K562 (cell line): Measurements from ENCODE around the gene SHBG. TPM values are rescaled to one million over a fixed set of nuclear protein-coding genes. Genes with fewer than 3 reads are reported as not detected.

ENCODE experiments used
- ATAC-seq: fragments of 200-7000 bp; cut with Tn5 transposase; 3 replicates; pipeline ENCODE4 v1.9.1; 2020; ENCODE audit warnings: moderate library complexity
- Bru-seq: library from RNA; stranded (reverse); fragments of 400-500 nt; gene quantifications from one replicate; lab custom pipeline; 2021; lab: Mats Ljungman, UMichigan
- BruChase-seq, 2 experiments: library from RNA; stranded (reverse); fragments of 400-500 nt; gene quantifications; one replicate each; lab custom pipeline; 2021; lab: Mats Ljungman, UMichigan
- BruUV-seq: library from RNA; stranded (reverse); fragments of 400-500 nt; replicated peaks from 2 replicates; lab custom pipeline; 2021; lab: Mats Ljungman, UMichigan
- CTCF ChIA-PET: fragments of 300-600 bp; formaldehyde crosslinking; extraction: SDS; loops from one replicate; lab custom pipeline; 2021; ENCODE audit warnings: low intra/inter-chr PET ratio; lab: Yijun Ruan, JAX
- POLR2A ChIA-PET: fragments of 300-600, 350-650 bp; sonication (Branson Sonifier 250); formaldehyde crosslinking; extraction: SDS; loops from one replicate; lab custom pipeline; 2021; ENCODE audit warnings: antibody characterized with exemption, inconsistent platforms; lab: Yijun Ruan, JAX
- DNase-seq, 4 experiments: peaks; one replicate each; pipeline versions ENCODE4 v3.0.0 to v3.0.0-alpha.2; 2011 to 2018; ENCODE audit warnings: low spot score in 3 of 4, mixed read lengths in 3 of 4; ENCODE audit errors: extremely low read depth in 1 of 4
- FAIRE-seq: peaks from 2 replicates; lab custom pipeline; 2011; peaks lifted over from hg19 to GRCh38; lab: Jason Lieb, UNC
- H2AFZ ChIP-seq: 2 replicates; pipeline ENCODE4 v1.6.0; 2011; ENCODE audit warnings: low read depth, low read length, control low read depth, inconsistent platforms
- H3K27ac ChIP-seq: fragments of 200-600 bp; 3 replicates; pipeline ENCODE4 v1.8.0; 2011; ENCODE audit warnings: low read depth, mild to moderate bottlenecking, control low read depth, inconsistent platforms, low read length, moderate library complexity, mixed read lengths; ENCODE audit errors: extremely low read depth
- H3K27me3 ChIP-seq, 2 experiments: fragments of 300-600 bp in 1 of 2; 2 replicates in 1 of 2; 3 replicates in 1 of 2; pipeline versions ENCODE4 v1.6.0 to v1.8.0; 2011; ENCODE audit warnings: inconsistent platforms in 2 of 2, low read length in 2 of 2, mild to moderate bottlenecking in 1 of 2, mixed read lengths in 1 of 2, moderate library complexity in 1 of 2; ENCODE audit not compliant: control insufficient read depth in 2 of 2, insufficient read depth in 2 of 2
- H3K36me3 ChIP-seq: fragments of 300-600 bp; 3 replicates; pipeline ENCODE4 v1.8.0; 2011; ENCODE audit warnings: mild to moderate bottlenecking, low read length, inconsistent platforms; ENCODE audit not compliant: control insufficient read depth, insufficient read depth
- H3K4me1 ChIP-seq, 2 experiments: fragments of 200-600 bp in 1 of 2; replicated peaks in 1 of 2; 2 replicates in 1 of 2; 3 replicates in 1 of 2; pipeline versions ENCODE4 v1.5.1 to v1.8.0; 2011; ENCODE audit warnings: inconsistent platforms in 2 of 2, low read length in 2 of 2, mild to moderate bottlenecking in 1 of 2, mixed read lengths in 1 of 2, moderate library complexity in 1 of 2; ENCODE audit not compliant: control insufficient read depth in 2 of 2, insufficient read depth in 2 of 2
- H3K4me2 ChIP-seq: 2 replicates; pipeline ENCODE4 v1.6.1; 2011; ENCODE audit warnings: low read length, control low read depth, inconsistent platforms, mixed read lengths; ENCODE audit not compliant: insufficient read depth
- H3K4me3 ChIP-seq: fragments of 200-600 bp; sonication (generic), shearing (Covaris generic); 2 replicates; pipeline ENCODE4 v1.5.1; 2016; ENCODE audit warnings: control low read depth, inconsistent platforms
- H3K79me2 ChIP-seq: fragments of 200-600 bp; 3 replicates; pipeline ENCODE4 v1.8.0; 2011; ENCODE audit warnings: low read length, inconsistent platforms; ENCODE audit not compliant: control insufficient read depth, insufficient read depth
- H3K9ac ChIP-seq, 2 experiments: 2 replicates each; pipeline versions ENCODE4 v1.6.0 to v1.6.1; 2011; ENCODE audit warnings: low read depth in 2 of 2, low read length in 2 of 2, control low read depth in 1 of 2, inconsistent platforms in 1 of 2, mild to moderate bottlenecking in 1 of 2, mixed read lengths in 1 of 2; ENCODE audit not compliant: insufficient read depth in 1 of 2
- H3K9me1 ChIP-seq: one replicate; pipeline ENCODE4 v1.6.0; 2011; ENCODE audit warnings: inconsistent platforms, mild to moderate bottlenecking, low read length, moderate library complexity; ENCODE audit not compliant: control insufficient read depth, insufficient read depth
- H3K9me3 ChIP-seq: replicated peaks from 2 replicates; pipeline ENCODE4 v1.5.1; 2011; ENCODE audit warnings: low read depth, low read length, inconsistent platforms; ENCODE audit not compliant: control insufficient read depth, insufficient read depth
- H4K20me1 ChIP-seq: replicated peaks from 2 replicates; pipeline ENCODE4 v1.6.1; 2011; ENCODE audit warnings: low read length, inconsistent platforms, mixed read lengths; ENCODE audit not compliant: control insufficient read depth, insufficient read depth
- AFF1 ChIP-seq, 2 experiments: fragments of 450-650 bp; IDR thresholded peaks; 2 replicates each; pipeline ENCODE4 v1.6.1; 2018; ENCODE audit warnings: mild to moderate bottlenecking in 2 of 2, low read depth in 1 of 2; ENCODE audit not compliant: partially characterized antibody in 2 of 2
- NR2C1 ChIP-seq, 2 experiments: fragments of 450-650 bp; IDR thresholded peaks; 2 replicates each; pipeline ENCODE4 v1.6.1; 2017; ENCODE audit warnings: mild to moderate bottlenecking in 2 of 2, antibody characterized with exemption in 1 of 2, inconsistent platforms in 1 of 2, missing compliant biosample characterization in 1 of 2, missing genetic modification characterization in 1 of 2
- RBM14 ChIP-seq: fragments of 200-400 bp; formaldehyde crosslinking; IDR thresholded peaks from 2 replicates; pipeline ENCODE4 v1.6.1; 2018; ENCODE audit warnings: low read depth, mild to moderate bottlenecking, low read length, moderate library complexity, borderline replicate concordance; ENCODE audit not compliant: insufficient read depth
- SAFB2 ChIP-seq: fragments of 200-400 bp; formaldehyde crosslinking; IDR thresholded peaks from 2 replicates; pipeline ENCODE4 v1.6.1; 2018; ENCODE audit warnings: borderline replicate concordance, low read length, low read depth, moderate library complexity; ENCODE audit not compliant: severe bottlenecking
- THAP12 ChIP-seq: fragments of 250-450 bp; sonication (Bioruptor Pico); IDR thresholded peaks from 2 replicates; pipeline ENCODE4 v1.9.0; 2021; ENCODE audit warnings: mild to moderate bottlenecking, inconsistent platforms
- U2AF1 ChIP-seq: fragments of 200-400 bp; formaldehyde crosslinking; optimal IDR thresholded peaks from 2 replicates; pipeline ENCODE3; 2017; ENCODE audit warnings: mild to moderate bottlenecking, low read depth, low read length, moderate library complexity
- ZNF511 ChIP-seq: sonication (generic); formaldehyde crosslinking; IDR thresholded peaks from 2 replicates; pipeline ENCODE4 v1.8.0; 2022; ENCODE audit warnings: mild to moderate bottlenecking, missing genetic modification reagents
- WGBS: fragments of 100-300 bp; shearing (Covaris generic); methylation state at CpG from one replicate; pipeline ENCODE4 v1.1.6; 2016; ENCODE audit warnings: low coverage, mixed read lengths; ENCODE audit not compliant: insufficient coverage; ENCODE audit errors: missing lambda C conversion rate; 5-methylcytosine and 5-hydroxymethylcytosine counted together
- in situ Hi-C: fragments of 300-500 bp; cut with MboI; formaldehyde crosslinking; loops from 4 replicates; pipeline ENCODE4 v1.15.0; 2018; ENCODE audit warnings: inconsistent platforms, mixed read lengths
- intact Hi-C: fragments of 100-400 bp; cut with micrococcal nuclease; formaldehyde crosslinking; loops from 2 replicates; pipeline ENCODE4 v1.14.2; 2022
- long read RNA-seq, 3 experiments: library from polyadenylated mRNA in 2 of 3; library from RNA in 1 of 3; unstranded in 2 of 3; stranded (forward) in 1 of 3; transcript quantifications; one replicate each; pipeline ENCODE4 v2.0.0, GENCODE V29; 2019 to 2022
- polyA minus RNA-seq, 3 experiments: library from RNA; depleted of rRNA, polyadenylated mRNA; stranded (reverse); fragments of >200 nt; gene quantifications; 2 replicates each; pipeline ENCODE4 v1.2.3, GENCODE V29; 2011
- polyA plus RNA-seq, 8 experiments: library from polyadenylated mRNA; depleted of rRNA in 4 of 8; stranded (reverse) in 5 of 8; unstranded in 3 of 8; fragments of >200 nt; fragmentation: Nextera tagmentation in 2 of 8; fragmentation: Illumina TruSeq in 1 of 8; extraction: Ambion mirVana in 2 of 8; extraction: Trizol in 1 of 8; gene quantifications; 2 replicates each; pipeline versions ENCODE4 v1.2.1 to v1.2.3, GENCODE V29; 2011 to 2014; ENCODE audit warnings: inconsistent platforms in 1 of 8, missing spikeins in 1 of 8
- total RNA-seq, 7 experiments: library from RNA; depleted of rRNA in 6 of 7; stranded (reverse); fragments of >200 nt in 6 of 7; fragmentation: Illumina TruSeq in 2 of 7; extraction: Trizol in 2 of 7; gene quantifications; 2 replicates each; pipeline versions ENCODE4 v1.2.1 to v1.2.3, GENCODE V29; 2011 to 2021; ENCODE audit warnings: low replicate concordance in 1 of 7

The SHBG gene
- total RNA-seq (2011; cell fraction: chromatin; rRNA removed; ENCODE audit: low replicate concordance) = not detected in 2 replicates
- not detected in 2 replicates for total RNA-seq (2011; cell fraction: nucleolus; rRNA removed)
- not detected in 2 replicates for total RNA-seq (2011; cell fraction: nucleoplasm; rRNA removed)
- total RNA-seq (2014; rRNA removed) (not detected in 2 replicates), total RNA-seq (2014; rRNA removed; fragmentation: Illumina TruSeq; extraction: Trizol) (not detected in 2 replicates), total RNA-seq (2015; rRNA removed; fragmentation: Illumina TruSeq; extraction: Trizol) (not detected in 2 replicates), total RNA-seq (2021) (not detected in 2 replicates), polyA plus RNA-seq (2011; rRNA removed) (not detected in 2 replicates), polyA plus RNA-seq (2014; fragmentation: Illumina TruSeq; extraction: Trizol) (not detected in 2 replicates), polyA plus RNA-seq (2014; fragmentation: Nextera tagmentation; extraction: Ambion mirVana) (not detected), polyA plus RNA-seq (2014; rRNA removed) (not detected in 2 replicates), polyA minus RNA-seq (2011; rRNA and poly(A)+ RNA removed) (0.53 TPM in 1 of 2 replicates, not detected in the other), Bru-seq, nascent RNA (percentile 19 among the genes with signal in this experiment), BruChase-seq, experiment 1, labeled RNA remaining after a 2-hour chase (percentile 11 among the genes with signal in this experiment), BruChase-seq, experiment 2, labeled RNA remaining after a 6-hour chase (percentile 12 among the genes with signal in this experiment)
- not detected in 2 replicates for polyA plus RNA-seq (2011; cell fraction: cytosol; rRNA removed)
- polyA plus RNA-seq (2011; cell fraction: nucleus; rRNA removed) = 0.23 TPM in 1 of 2 replicates, not detected in the other
- 0.10 TPM in 1 of 2 replicates, not detected in the other for polyA plus RNA-seq (2012)
- polyA minus RNA-seq (2011; cell fraction: cytosol; rRNA and poly(A)+ RNA removed) = not detected in 2 replicates
- polyA minus RNA-seq (2011; cell fraction: nucleus; rRNA and poly(A)+ RNA removed) = not detected in 2 replicates
- long read RNA-seq, experiment 1 = 0 reads
- long read RNA-seq, experiment 2 = 0 reads
- long read RNA-seq, experiment 3 = 0 reads

- ATAC-seq (no peak), DNase-seq (no peak), FAIRE-seq (no peak)
- H3K27ac ChIP-seq = no peak within 1 kb of the TSS
- 59% methylated on average over 10 of the region's 13 CpGs for WGBS
- no peaks in the 10 kb centered on the region for H3K9me1 ChIP-seq
- no peak within 1 kb of the TSS for H3K4me3 ChIP-seq
- intact Hi-C loops (no loop called here), in situ Hi-C loops (loop anchor here (5.0 kb wide), 1 partner anchor 57 kb away; the partner anchor contains the start of genes TP53 and WRAP53)
- H3K36me3 ChIP-seq = no peaks in the 10 kb centered on the region
- no TSS peak for BruUV-seq
- no peaks in the 10 kb centered on the region for H4K20me1 ChIP-seq
- no peaks in the 10 kb centered on the region for H3K79me2 ChIP-seq
- ChIA-PET POLR2A (interaction anchor here (0.6 to 2.6 kb wide), 4 partner anchors 20 to 387 kb away, joined by 3 to 19 read pairs (median 6); partner anchors contain the start of genes ATP1B2 and TP53), CTCF (no interaction called here)
- H3K9ac ChIP-seq = no peak within 1 kb of the TSS; a peak in 1 of 4 replicates
- peaks cover 0 to 20% of the 10 kb centered on the region in 2 experiments; a peak in 4 of 5 replicates for H3K4me1 ChIP-seq
- no peak within 1 kb of the TSS for H2AFZ ChIP-seq
- H3K9me3 ChIP-seq = no peaks in the 10 kb centered on the region
- no peak within 1 kb of the TSS for H3K4me2 ChIP-seq
- no peaks in the 10 kb centered on the region for H3K27me3 ChIP-seq
- TF ChIP-seq THAP12 (no peak), ZNF511 (CRISPR knock-in tag) (no peak), NR2C1 (IDR thresholded peaks at IDR 0.05) (peak; percentile 53; the same call in 1 of the 2 replicates), NR2C1 (tag; IDR thresholded peaks at IDR 0.05) (peak; percentile 44), RBM14 (no peak), SAFB2 (no peak), AFF1 (IDR thresholded peaks at IDR 0.05; ENCODE audit: low read depth in 1 of 2, partially characterized antibody in 2 of 2) (no peak), U2AF1 (no peak)
These were observed at the start of gene SHBG for GRCh38 chr17:7629939-7630571. Gene SHBG, plus strand, starts transcription at chr17:7630135. Its CDS starts 38 bp downstream, at chr17:7630173.
